ENCODE measurements around the gene HIP1.
"Not testable (repeated sequence)": the region's sequence is repeated elsewhere in the genome, so short reads cannot be mapped to it uniquely, and the experiment has no call there.

HIP1 gene

DNA sequence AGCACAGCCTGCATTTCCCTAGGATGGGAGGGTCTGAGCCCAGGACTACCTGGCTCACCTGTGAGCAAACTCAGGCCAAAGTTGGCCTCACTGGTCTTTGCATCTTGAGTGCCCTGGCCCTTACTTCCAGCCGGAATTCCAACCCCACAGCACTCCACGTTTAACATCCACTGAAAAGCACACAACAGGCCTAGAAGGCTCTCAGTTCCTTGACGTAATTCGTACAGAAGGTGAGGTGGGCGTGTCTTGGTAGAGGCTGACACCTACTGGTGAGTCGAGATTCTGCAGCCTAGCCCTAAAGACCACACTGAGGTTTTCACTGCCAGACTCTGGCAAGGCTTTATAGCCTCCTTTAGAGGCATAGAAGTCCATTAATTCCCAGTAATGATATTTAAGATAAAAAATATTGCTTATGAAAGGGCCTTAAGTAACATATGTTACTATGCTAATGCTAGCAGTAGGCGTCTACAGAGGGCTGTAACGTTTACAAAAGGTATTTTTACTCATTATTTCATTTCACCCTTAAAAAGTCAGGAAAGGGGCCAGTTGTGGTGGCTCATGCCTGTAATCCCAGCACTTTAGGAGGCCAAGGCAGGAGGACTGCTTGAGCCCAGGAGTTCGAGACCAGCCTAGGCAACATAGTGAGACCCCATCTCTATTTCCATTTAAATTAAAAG is 95.8 kb downstream of the HIP1 start:
- peak; percentile 34 for DNase-seq (ENCODE audit: low read depth)

- no peak for DNase-seq (ENCODE audit: low read depth)
These were observed 98.5 kb downstream of the HIP1 start for GRCh38 chr7:75640201-75640600.

- no peak for DNase-seq (ENCODE audit: low read depth)
These were observed 98.9 kb downstream of the HIP1 start for GRCh38 chr7:75639886-75640190.

GRCh38 chr7:75639071-75639885 is 99.5 kb downstream of the HIP1 start:
- peak; percentile 8 for DNase-seq (ENCODE audit: low read depth)

DNA sequence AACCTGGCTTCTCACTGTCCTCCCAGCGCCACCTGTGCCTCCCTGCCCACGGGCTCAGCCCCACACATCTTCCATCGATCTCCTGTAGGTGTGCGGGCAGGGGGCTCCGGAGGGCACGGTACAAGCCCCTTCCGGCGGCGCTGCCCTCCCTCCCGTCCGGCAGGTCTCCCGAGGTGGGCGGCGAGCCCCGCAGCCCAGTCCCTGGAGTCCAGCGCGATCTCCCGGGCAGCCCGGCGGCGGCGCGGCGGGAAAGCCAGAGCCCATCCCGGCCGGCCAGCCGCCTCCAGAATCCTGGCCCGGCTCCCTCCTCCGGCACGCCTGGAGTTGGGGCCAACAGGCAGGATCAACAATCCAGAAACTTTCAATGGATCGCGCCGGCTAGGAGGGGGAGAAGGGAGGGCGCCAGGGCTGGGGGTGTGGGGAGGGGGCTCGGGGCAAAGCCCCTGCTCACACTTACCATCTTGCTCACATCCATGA is 100.1 kb downstream of the HIP1 start:
- DNase-seq (ENCODE audit: low read depth) = no peak

DNA sequence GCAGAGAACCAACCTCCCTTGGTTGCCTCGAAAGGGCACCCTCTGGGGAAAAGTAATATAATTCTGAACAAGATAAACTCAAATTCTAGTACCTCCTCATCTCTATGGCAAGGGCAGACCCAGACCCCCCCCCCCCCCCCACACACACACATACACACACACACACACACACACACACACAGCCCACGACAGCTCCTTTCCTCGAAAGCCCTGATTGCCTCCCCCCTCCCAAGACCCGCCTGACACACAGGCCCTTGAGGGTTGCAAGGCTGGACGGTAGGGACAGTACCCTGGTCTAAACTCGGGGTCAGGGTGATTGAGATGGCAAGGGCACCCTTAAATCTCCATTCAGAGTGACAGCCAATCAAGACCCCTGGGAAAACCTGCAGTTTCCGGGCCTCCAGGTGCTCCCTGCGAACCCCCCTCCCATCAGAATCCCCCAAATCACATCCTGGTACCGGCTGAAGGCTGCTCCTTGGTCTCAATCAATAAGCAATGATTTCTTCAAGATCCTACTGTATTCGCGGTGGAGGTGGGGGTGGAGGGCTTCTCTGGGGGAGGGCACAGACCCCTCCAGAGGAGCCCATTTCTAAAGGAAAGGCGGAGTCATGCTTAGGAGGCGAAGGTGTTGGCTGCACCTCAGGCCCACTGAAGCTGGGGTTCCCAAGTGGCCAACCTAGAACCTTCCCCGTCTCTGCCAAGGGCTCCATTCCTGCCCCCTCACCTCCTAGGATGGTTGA is 100.7 kb downstream of the HIP1 start:
- no peak for DNase-seq (ENCODE audit: low read depth)

GRCh38 chr7:75635036-75635435 is 103.7 kb downstream of the HIP1 start:
- no peak for DNase-seq (ENCODE audit: low read depth)

DNA sequence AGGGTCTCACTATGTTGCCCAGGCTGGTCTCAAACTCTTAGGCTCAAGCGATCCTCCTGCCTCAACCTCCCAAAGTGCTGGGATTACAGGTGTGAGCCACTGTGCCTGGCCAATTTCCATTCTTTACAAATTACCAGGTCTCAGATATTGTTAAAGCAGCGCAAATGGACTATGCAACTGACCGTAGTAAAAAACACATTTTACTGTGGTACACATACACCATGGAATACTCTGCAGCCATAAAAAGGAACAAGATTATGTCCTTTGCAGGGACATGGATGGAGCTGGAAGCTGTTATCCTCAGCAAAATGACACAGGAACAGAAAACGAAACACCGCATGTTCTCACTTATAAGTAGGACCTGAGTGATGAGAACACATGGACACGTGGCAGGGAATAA is 106.2 kb downstream of the HIP1 start:
- not testable (repeated sequence) for DNase-seq (ENCODE audit: low read depth)

- DNase-seq (ENCODE audit: low read depth) = no peak
These were observed 107.0 kb downstream of the HIP1 start for GRCh38 chr7:75631711-75632110.

DNA sequence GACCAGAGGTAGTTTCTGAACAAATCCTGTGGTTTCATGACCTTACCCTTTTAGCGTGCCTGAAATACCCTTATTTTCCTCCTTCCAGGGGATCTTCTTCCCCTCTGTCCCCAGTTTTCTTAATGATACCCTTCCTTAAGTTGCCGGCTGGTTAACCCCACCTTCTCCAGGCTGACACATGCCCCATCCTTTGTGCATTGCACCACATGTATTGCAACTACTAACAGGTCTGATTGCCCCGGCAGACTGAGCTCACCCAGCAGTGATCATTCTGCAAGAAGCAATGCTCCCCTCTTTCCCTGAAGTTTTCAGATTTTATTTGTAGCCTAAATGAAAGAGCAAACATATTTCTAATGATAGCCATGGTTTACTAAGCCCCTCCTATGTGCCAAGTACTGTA is 108.2 kb downstream of the HIP1 start:
- no peak for DNase-seq (ENCODE audit: low read depth)

- no peak for DNase-seq (ENCODE audit: low read depth)
These were observed 109.7 kb downstream of the HIP1 start for GRCh38 chr7:75629044-75629443.

- no peak for DNase-seq (ENCODE audit: low read depth)
These were observed 110.7 kb downstream of the HIP1 start for GRCh38 chr7:75628055-75628454.

- DNase-seq (ENCODE audit: low read depth) = no peak
These were observed 111.8 kb downstream of the HIP1 start for GRCh38 chr7:75626954-75627353.

DNA sequence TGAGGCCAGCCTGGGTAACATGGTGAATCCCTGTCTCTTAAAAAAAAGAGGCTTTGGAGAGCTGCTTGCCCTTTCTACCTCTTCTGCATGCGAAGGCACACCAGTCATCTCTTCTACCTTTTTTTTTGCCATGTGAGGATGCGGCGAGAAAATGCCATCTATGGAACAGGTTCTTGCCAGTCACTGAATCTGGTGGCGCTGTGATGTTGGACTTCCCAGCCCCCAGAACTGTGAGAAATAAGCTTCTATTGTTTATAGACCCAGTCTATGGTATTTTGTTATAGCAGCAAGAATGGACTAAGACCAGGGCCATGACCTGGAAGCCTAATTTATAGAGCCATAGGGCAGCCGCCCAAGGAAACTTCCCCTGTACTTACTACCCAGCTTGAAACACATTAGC is 112.9 kb downstream of the HIP1 start:
- no peak for DNase-seq (ENCODE audit: low read depth)

GRCh38 chr7:75624134-75624832 is 114.5 kb downstream of the HIP1 start:
- no peak for DNase-seq (ENCODE audit: low read depth)

DNA sequence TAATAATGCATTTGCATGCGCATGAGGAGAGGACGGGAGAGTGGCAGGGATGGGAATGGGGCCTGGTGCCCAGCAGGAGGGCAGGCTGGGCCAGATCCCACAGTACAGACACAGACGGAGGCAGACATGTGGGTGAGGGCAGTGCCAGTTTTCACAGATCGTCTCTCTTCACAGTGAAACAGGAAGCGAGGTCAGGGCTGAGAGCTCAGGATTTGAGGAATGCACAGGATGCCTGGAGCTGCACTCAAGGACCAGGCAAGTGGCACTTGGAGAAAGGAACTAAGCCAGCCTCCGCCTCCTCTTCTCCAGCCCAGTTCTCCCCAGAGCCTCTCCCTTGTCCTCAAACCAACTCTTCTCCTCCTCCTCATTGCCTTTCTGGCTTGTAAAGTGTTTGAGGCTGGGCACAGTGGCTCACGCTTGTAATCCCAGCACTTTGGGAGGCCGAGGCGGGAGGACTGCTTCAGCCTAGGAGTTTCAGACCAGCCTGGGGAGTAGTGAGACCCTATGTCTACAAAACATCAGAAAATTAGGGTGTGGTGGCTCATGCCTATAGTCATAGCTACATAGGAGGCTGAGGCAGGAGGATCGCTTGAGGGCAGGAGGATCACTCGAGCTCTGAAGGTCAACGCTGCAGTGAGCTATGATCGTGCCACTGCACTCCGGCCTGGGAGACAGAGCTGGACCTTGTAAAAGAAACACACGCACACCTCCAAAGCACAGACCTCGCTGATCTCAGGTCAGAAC is 115.2 kb downstream of the HIP1 start:
- no peak for DNase-seq (ENCODE audit: low read depth)

- no peak for DNase-seq (ENCODE audit: low read depth)
These were observed 117.6 kb downstream of the HIP1 start for GRCh38 chr7:75621124-75621523.

DNA sequence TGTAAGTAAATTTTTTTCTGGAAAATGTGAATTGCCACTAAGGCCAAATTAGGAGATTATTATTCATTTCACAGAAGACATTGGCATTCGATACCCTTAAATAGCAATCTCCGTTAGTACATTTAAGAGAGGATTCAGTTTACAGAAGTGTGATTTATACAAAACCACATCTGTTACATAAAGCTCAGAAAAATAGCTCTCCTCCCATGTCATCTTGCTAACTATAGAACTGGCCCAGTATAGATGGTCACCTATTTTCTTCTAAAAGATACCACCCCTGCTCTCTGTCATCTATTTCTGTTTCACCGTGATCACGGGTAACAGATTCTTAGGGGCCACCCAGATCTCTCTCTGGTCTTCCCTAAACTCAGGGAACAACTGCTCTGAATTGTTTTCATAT is 119.1 kb downstream of the HIP1 start:
- no peak for DNase-seq (ENCODE audit: low read depth)

DNA sequence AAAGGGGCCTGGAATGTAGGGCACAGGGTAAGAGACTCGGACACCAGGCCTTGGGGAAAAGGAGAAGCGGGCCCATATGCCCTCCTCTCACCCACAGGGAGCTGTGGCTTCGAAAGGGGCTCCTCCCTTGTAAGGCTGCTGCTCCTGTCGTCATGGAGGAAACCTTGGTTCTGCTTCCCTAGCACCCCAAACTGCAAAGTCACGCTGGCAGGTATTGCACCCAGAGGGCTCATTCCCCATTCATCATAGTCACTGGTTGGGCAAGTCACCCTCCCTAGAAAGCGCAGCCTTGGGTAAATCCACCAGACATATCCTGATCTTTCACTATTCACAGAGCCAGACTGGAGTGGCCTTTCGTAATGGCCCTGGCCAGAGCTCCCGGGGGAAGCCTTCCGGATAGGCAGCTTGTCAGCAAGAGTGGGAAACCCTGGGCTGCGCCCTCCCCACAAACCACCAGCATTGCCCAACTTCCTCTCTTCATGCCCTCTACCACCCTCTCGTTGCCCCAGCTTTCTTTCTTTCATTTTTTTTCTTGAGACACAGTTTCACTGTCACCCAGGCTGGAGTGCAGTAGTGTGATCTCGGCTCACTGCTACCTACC is 121.0 kb downstream of the HIP1 start:
- no peak for DNase-seq (ENCODE audit: low read depth)

DNA sequence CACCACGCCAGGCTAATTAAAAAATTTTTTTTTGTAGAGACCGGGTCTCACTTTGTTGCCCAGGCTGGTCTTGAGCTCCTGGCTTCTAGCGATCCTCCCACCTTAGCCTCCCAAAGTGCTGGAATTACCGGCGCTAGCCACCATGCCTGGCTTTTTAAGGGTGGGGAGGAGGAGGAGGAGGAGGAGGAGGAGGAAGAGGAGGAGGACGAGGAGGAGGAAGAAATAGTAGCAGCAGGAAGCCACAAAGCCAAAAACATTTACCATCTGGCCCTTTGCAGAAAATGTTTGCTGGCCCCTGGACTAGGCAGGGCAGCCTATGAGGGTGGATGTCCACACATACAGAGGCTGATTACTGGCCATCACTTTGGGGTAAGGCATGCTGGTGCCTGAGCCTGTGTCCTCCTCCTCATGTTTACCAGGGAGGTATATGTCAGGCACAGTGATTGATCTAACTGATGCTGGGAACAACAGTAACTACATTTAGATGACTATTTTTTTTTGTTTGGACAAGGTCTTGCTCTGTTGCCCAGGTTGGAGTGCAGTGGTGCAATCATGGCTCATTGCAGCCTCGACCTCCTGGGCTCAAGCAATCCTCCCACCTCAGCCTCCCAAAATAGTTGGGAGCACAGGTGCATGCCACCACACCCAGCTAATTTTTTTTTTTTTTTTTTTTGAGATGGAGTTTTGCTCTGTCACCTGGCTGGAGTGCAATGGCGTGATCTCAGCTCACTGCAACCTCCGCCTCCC is 122.1 kb downstream of the HIP1 start:
- DNase-seq (ENCODE audit: low read depth) = no peak

DNA sequence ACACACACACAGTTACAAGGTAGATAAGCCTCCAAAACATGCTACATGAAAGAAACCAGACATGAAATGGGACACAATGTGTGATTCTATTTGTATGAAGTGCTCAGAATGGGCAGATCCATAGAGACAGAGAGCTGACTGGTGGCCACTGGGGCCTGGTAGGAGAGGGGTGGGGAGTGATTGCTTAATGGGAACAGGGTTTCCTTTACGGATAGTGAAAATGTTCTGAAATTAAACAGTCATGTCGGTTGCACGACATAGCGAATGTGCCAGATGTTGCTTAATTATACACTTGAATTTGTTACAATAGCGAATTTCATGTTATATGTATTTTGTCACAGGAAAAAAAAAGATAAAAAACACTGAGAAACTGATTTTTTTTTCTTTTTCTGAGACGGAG is 124.3 kb downstream of the HIP1 start:
- no peak for DNase-seq (ENCODE audit: low read depth)

Measured in activated T-helper 9 cell treated with anti-CD3 and anti-CD28 coated beads, Interleukin-2, amount 50 U/mL, for 16 hours (primary cell).